AG04450 (cell line): ENCODE data around the gene PCDHB14. TPM values are rescaled to one million over a fixed set of nuclear protein-coding genes. Genes with fewer than 3 reads are reported as not detected.
"Not testable (repeated sequence)": the region's sequence is repeated elsewhere in the genome, so short reads cannot be mapped to it uniquely, and the experiment has no call there.

Experiments used
- CTCF ChIA-PET: fragments of 300-600, 350-600 bp; formaldehyde crosslinking; extraction: SDS; loops from one replicate; lab custom pipeline; 2022; ENCODE audit warnings: antibody characterized with exemption, inconsistent platforms; lab: Charles Lee
- POLR2A ChIA-PET: fragments of 350-600 bp; formaldehyde crosslinking; extraction: SDS; loops from one replicate; lab custom pipeline; 2021; ENCODE audit warnings: antibody characterized with exemption, inconsistent platforms; lab: Yijun Ruan, JAX
- DNase-seq: peaks from one replicate; pipeline ENCODE4 v3.0.0-alpha.2; 2011; ENCODE audit warnings: low read depth, low spot score
- H3K27ac ChIP-seq: one replicate; pipeline ENCODE4 v1.5.1; 2012; ENCODE audit warnings: low read depth, low read length, control low read depth
- H3K27me3 ChIP-seq: one replicate; pipeline ENCODE4 v1.6.0; 2012; ENCODE audit warnings: low read length; ENCODE audit not compliant: control insufficient read depth, insufficient read depth
- H3K4me3 ChIP-seq: 2 replicates; pipeline ENCODE4 v1.5.1; 2011; ENCODE audit warnings: mild to moderate bottlenecking, low read depth, low read length, control low read depth
- H3K9me3 ChIP-seq: 2 replicates; pipeline ENCODE4 v1.5.1; 2012; ENCODE audit warnings: low read length; ENCODE audit not compliant: control insufficient read depth, insufficient read depth
- polyA plus RNA-seq: library from polyadenylated mRNA; depleted of rRNA; stranded (reverse); fragments of >200 nt; gene quantifications from 2 replicates; pipeline ENCODE4 v1.2.3, GENCODE V29; 2011
- TF ChIP-seq, protein P1 (sequence below): IDR thresholded peaks from 2 replicates; pipeline ENCODE4 v1.5.1; 2011; ENCODE audit warnings: low read depth, low read length, control low read depth, inconsistent platforms

The PCDHB14 gene
- polyA plus RNA-seq, 1 experiment: 0.98 TPM

DNA sequence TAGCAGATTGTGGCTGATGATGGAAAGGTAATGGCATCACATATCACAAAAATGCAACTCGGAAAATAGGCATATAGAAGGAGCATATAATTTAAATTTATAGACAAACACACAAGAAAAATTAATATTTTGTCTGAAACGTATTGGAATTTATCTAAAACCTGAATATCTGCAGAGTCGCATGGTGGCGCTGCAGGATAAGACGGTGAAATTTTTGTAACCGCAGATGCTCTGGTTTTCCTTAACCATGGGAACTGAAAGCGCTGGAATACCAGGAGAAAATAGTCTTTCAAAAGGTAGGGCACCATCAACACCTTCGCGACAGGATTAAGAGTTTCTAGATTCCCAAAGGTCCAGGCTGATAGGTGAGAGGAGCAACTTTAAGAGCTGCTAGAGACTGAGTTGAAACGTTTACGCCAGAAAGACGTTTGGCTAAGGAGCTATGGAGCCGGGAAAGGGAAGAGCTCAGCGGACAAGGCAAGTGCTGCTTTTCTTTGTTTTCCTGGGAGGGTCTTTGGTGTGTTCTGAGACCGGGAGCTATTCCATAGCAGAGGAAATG, 11.0 kb downstream of the PCDHB14 start:
- Histone ChIP-seq H3K27me3 (no peaks in the 10 kb centered on the region), H3K4me3 (peak overlapping the region; percentile 21), H3K27ac (no peak overlapping the region), H3K9me3 (peaks cover 19% of the 10 kb centered on the region)
- TF ChIP-seq, protein P1, sequence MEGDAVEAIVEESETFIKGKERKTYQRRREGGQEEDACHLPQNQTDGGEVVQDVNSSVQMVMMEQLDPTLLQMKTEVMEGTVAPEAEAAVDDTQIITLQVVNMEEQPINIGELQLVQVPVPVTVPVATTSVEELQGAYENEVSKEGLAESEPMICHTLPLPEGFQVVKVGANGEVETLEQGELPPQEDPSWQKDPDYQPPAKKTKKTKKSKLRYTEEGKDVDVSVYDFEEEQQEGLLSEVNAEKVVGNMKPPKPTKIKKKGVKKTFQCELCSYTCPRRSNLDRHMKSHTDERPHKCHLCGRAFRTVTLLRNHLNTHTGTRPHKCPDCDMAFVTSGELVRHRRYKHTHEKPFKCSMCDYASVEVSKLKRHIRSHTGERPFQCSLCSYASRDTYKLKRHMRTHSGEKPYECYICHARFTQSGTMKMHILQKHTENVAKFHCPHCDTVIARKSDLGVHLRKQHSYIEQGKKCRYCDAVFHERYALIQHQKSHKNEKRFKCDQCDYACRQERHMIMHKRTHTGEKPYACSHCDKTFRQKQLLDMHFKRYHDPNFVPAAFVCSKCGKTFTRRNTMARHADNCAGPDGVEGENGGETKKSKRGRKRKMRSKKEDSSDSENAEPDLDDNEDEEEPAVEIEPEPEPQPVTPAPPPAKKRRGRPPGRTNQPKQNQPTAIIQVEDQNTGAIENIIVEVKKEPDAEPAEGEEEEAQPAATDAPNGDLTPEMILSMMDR: no peak
- DNase-seq: no peak
- ChIA-PET CTCF (interaction anchor here (0.6 to 2.3 kb wide), 7 partner anchors 10 to 334 kb away, joined by 3 to 17 read pairs (median 3); partner anchors contain the start of gene PCDHGA10), POLR2A (no interaction called here)

GRCh38 chr5:141235922-141236321, 12.8 kb downstream of the PCDHB14 start:
- POLR2A ChIA-PET, H3K27ac ChIP-seq, CTCF ChIA-PET, DNase-seq, H3K4me3 ChIP-seq, H3K27me3 ChIP-seq: not testable (repeated sequence)
- peaks cover 24% of the 10 kb centered on the region for H3K9me3 ChIP-seq

GRCh38 chr5:141236516-141237313, 13.6 kb downstream of the PCDHB14 start:
- no peak overlapping the region for H3K4me3 ChIP-seq
- TF ChIP-seq, protein P1: no peak
- H3K9me3 ChIP-seq: peaks cover 32% of the 10 kb centered on the region
- POLR2A ChIA-PET: no interaction called here
- no peaks in the 10 kb centered on the region for H3K27me3 ChIP-seq
- no peak overlapping the region for H3K27ac ChIP-seq
- CTCF ChIA-PET: no interaction called here
- DNase-seq: no peak

- H3K9me3 ChIP-seq: peaks cover 39% of the 10 kb centered on the region
- no peak for DNase-seq
- TF ChIP-seq, protein P1: no peak
- H3K4me3 ChIP-seq: no peak overlapping the region
- H3K27me3 ChIP-seq: no peaks in the 10 kb centered on the region
- ChIA-PET POLR2A (no interaction called here), CTCF (no interaction called here)
- H3K27ac ChIP-seq: no peak overlapping the region
These were observed 18.4 kb downstream of the PCDHB14 start for GRCh38 chr5:141241496-141241895.

- TF ChIP-seq, protein P1: peak; percentile 21; the same call in 1 of the 2 replicates
- Histone ChIP-seq H3K27me3 (no peaks in the 10 kb centered on the region), H3K9me3 (peaks cover 51% of the 10 kb centered on the region), H3K27ac (no peak within 1 kb of the TSS), H3K4me3 (peak within 1 kb of the TSS; percentile 32)
- ChIA-PET POLR2A (no interaction called here), CTCF (interaction anchor here (0.7 to 1.5 kb wide), 3 partner anchors 16 to 319 kb away, joined by 3 to 8 read pairs (median 3); no protein-coding TSS in a partner anchor)
- DNase-seq: no peak
These were observed 22.1 kb downstream of the PCDHB14 start, which contains the start of gene PCDHB15 for GRCh38 chr5:141245250-141245717. Gene PCDHB15, plus strand, starts transcription at chr5:141245395. Its CDS starts 184 bp downstream, at chr5:141245579.

DNA sequence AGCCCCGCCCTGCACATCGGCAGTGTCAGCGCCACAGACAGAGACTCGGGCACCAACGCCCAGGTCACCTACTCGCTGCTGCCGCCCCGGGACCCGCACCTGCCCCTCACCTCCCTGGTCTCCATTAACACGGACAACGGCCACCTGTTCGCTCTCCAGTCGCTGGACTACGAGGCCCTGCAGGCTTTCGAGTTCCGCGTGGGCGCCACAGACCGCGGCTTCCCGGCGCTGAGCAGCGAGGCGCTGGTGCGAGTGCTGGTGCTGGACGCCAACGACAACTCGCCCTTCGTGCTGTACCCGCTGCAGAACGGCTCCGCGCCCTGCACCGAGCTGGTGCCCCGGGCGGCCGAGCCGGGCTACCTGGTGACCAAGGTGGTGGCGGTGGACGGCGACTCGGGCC, 23.8 kb downstream of the PCDHB14 start:
- CTCF ChIA-PET, H3K27me3 ChIP-seq, H3K27ac ChIP-seq, H3K4me3 ChIP-seq, DNase-seq, POLR2A ChIA-PET: not testable (repeated sequence)
- H3K9me3 ChIP-seq: peaks cover 37% of the 10 kb centered on the region

DNA sequence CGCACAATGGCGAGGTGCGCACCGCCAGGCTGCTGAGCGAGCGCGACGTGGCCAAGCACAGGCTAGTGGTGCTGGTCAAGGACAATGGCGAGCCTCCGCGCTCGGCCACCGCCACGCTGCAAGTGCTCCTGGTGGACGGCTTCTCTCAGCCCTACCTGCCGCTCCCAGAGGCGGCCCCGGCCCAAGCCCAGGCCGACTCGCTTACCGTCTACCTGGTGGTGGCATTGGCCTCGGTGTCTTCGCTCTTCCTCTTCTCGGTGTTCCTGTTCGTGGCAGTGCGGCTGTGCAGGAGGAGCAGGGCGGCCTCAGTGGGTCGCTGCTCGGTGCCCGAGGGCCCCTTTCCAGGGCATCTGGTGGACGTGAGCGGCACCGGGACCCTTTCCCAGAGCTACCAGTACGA, 24.3 kb downstream of the PCDHB14 start:
- H3K9me3 ChIP-seq: peaks cover 35% of the 10 kb centered on the region
- CTCF ChIA-PET, DNase-seq, H3K27ac ChIP-seq, H3K4me3 ChIP-seq, POLR2A ChIA-PET, H3K27me3 ChIP-seq: not testable (repeated sequence)
